Measurements from ENCODE around the gene CEP162.
"Not testable (repeated sequence)": the region's sequence is repeated elsewhere in the genome, so short reads cannot be mapped to it uniquely, and the experiment has no call there.

Gene CEP162

DNA sequence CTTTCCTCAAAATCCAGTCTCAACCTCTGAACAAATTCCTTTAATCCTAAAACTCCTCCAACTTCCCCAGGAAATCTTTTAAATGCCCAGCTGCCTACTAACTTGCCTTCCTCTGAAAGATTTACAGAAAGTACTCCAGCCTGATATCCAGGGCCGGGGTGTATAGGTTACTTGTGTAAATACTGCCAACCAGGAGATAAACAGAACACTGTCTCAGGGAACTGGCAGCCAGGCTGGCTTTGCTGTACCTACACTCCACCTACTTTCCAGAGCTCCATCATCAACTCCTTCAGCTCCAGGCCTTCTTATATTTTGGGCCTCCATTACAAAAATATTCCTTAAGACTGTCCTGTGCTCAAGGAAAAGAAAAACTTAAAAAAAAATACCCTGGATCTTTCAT lies 85.9 kb downstream of the CEP162 start:
- no peak for DNase-seq (ENCODE audit: low spot score)

DNA sequence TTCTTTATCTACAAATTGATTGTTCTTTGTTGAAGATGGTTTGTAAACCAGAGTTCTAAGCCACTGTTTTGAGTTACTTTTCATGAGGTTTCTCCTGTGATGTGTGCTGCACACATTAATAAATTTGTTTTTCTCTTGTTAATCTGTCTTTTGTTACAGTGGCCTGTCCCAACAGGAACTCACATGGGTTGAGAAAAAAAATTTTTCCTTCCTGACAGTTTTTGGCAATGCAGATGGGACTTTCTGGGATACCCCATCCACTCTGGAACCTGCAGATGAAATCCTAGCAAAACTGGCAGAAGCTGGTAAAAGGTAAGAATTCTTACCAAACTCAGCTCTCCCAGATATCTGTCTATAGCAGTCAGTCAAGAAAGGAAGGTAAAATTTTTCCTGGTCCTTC lies 88.1 kb downstream of the CEP162 start:
- DNase-seq (ENCODE audit: low spot score) = no peak

DNA sequence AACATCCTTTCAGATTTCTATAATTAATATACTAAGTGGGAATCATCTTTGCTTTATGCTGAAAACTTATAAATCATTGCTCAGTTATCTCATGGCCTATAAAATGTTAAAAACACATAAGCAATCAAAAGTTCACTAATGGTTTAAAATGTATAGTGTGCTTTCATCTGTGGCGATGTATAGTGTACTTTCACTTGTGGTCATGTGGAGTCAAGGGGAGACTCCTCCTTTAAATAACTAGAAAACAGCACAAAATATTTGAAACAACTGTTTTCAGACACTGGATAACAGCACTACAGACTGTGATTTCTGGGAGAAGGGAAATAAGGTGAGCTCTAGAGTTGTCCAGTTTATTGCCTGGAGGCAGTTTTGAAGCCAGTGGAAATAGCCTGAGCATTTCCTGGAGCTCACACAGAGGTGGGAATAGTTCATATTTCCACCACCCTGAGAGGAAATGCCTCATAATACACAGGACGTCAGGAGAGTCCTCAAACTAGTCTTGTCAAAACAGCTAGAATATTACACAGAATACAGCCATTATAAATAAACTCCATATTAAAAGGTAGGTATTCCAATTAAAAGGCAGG lies 89.4 kb downstream of the CEP162 start:
- DNase-seq (ENCODE audit: low spot score) = peak; percentile 29

DNA sequence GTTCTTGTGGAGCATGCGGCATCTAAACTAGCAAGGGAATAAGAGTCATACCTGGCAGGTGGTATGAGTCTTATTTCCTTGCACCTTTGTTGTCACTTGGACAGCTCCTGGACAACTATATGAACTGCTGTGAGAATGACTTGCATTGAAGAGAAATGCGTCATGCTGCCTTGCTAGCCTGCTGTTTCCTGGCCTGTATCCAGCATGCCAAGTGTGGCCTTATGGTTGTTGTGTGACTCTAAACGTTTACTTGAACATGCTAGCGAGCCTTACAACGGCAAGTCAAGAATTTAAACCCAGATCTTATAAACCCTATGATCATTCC lies 90.4 kb downstream of the CEP162 start:
- DNase-seq (ENCODE audit: low spot score) = peak; percentile 59

DNA sequence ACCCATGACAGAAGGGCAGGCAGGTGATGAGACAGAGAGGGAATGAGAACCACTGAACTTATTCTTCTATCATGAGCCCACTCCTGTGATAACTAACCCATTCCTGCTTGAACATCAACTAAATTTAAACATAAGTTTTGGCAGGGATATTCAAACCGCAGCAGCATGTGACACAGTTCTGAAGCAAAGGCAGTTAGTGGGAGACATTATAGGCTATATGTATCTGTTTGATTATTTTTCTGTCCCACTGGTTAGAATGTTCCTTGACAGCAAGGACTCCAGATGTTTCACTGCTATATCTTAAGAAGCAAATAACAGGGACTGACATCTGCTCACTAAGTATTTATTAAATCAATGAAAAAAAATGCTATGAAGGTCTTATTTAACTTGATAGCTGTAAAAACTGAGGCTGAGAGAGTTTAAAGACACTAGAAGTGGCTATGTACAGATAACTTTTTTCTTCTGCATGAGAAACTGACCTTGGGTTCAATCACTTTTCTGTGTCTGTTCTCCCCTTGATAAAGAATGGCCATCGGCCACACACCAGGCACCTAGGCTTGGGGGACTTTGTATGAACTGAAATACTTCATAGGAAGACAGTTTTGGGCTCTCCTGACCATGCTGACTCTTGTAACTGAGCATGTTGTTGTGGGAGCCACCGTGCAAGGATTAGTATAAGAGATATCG lies 90.9 kb downstream of the CEP162 start:
- DNase-seq (ENCODE audit: low spot score) = no peak

DNA sequence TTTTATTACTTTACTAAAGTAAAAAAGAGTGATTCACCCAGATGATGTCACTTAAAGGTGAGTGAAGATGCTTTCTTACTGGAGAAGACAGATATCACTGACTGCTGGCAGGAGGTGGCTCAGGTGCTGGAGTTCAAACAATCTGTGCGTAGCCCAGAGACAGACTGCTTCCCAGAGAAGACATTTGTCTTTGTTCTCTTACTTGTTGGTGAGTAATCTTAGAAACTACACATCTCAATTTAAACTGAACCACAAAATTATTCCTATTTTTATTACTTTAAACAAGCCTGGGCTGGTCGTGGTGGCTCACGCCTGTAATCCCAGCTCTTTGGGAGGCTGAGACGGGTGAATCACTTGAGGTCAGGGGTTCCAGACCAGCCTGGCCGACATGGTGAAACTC lies 92.2 kb downstream of the CEP162 start:
- DNase-seq (ENCODE audit: low spot score) = no peak

DNA sequence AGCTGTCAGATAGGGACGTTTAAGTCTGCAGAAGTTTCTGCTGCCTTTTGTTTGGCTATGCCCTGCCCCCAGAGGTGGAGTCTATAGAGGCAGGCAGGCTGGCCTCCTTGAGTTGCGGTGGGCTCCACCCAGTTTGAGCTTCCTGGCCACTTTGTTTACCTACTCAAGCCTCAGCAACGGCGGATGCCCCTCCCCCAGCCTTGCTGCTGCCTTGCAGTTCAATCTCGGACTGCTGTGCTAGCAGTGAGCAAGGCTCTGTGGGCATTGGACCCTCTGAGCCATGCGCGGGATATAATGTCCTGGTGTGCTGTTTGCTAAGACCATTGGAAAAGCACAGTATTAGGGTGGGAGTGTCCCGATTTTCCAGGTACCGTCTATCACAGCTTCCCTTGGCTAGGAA lies 94.1 kb downstream of the CEP162 start:
- DNase-seq (ENCODE audit: low spot score) = not testable (repeated sequence)

DNA sequence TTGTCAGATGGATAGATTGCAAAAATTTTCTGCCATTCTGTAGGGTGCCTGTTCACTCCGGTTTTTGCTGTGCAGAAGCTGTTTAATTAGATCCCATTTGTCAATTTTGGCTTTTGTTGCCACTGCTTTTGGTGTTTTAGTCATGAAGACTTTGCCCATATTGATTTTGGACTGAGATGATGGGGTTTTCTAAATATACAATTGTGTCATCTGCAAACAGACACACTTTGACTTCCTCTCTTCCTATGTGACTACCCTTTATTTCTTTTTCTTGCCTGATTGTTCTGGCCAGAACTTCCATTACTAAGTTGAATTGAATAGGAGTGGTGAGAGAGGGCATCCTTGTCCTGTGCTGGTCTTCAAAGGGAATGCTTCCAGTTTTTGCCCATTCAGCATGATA lies 97.9 kb downstream of the CEP162 start:
- DNase-seq (ENCODE audit: low spot score) = not testable (repeated sequence)

DNA sequence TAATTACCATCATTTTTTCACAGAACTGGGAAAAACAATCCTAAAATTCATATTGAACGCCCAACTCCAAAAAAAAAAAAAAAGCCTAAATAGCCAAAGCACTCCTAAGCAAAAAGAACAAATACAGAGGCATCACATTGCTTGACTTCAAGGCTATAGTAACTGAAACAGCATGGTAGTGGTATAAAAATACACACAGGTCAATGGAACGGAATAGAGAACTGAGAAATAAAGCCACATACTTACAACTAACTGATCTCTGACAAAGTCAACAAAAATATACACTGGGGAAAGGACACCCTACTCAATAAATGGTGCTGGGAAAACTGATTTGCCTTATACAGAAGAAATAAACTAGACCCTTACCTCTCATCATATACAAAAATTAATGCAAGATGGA lies 104.3 kb downstream of the CEP162 start:
- no peak for DNase-seq (ENCODE audit: low spot score)

DNA sequence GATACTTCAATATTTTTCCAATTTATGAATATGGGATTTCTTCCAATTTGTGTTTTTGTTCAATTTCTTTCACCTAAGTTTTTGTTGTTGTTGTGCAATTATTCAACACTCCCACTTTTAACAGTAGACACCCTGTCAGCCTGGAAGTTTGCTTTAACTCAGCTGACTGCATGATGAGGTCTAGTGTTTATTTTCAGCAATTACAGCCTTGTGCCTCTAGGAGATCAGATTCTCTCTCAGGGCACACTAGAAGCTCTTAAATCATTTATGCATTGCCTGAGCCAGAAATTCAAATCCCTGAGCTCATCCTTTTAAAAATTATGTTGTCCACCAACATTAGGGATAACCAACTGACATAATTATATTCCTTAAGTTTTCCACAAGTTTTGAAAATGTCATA lies 108.2 kb downstream of the CEP162 start:
- DNase-seq (ENCODE audit: low spot score) = no peak

DNA sequence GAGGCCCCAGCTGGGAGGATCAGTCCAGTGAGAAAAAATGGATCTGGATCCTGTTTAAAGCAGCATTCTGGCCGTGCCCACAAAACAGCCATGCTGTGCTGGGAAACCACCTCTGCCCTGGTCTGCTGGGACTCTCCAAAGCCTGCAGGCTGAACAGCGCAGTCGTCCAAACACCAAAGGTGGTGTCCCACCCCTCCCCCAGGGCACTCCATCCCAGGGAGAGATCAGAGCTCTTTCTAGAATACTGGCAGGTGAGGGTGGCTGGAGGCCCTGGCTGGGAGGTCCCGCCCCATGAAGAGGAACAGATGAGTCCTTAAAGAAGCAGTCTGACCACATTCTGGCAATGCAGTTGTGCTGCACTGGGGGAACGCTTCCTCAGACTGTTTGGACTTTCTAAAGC lies 109.3 kb downstream of the CEP162 start:
- DNase-seq (ENCODE audit: low spot score) = no peak

DNA sequence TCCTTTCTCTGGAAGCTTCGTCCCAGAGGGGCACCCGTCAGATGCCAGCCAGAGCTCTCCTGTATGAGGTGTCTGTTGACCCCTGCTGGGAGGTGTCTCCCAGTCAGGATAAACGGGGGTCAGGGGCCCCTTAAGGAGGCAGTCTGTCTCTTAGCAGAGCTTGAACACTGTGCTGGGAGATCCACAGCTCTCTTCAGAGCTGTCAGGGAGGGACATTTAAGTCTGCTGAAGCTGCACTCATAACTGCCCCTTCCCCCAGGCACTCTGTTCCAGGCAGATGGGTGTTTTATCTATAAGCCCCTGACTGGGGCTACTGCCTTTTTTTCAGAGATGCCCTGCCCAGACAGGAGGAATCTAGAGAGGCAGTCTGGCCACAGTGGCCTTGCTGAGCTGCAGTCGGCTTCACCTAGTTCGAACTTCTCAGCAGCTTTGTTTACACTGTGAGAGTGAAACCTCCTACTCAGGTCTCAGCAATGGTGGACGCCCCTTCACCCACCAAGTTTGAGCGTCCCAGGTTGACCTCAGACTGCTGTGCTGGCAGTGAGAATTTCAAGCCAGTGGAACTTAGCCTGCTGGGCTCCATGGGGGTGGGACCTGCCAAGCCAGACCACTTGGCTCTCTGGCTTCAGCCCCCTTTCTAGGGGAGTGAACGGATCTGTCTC lies 112.4 kb downstream of the CEP162 start:
- DNase-seq (ENCODE audit: low spot score) = not testable (repeated sequence)

DNA sequence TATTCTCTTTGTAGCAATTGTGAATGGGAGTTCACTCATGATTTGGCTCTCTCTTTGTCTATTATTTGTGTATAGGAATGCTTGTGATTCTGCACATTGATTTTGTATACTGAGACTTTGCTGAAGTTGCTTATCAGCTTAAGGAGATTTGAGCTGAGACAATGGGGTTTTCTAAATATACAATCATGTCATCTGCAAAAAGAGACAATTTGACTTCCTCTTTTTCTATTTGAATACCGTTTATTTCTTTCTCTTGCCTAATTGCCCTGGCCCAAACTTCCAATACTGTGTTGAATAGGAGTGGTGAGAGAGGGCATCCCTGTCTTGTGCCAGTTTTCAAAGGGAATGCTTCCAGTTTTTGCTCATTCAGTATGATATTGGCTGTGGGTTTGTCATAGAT lies 116.1 kb downstream of the CEP162 start:
- DNase-seq (ENCODE audit: low spot score) = not testable (repeated sequence)

DNA sequence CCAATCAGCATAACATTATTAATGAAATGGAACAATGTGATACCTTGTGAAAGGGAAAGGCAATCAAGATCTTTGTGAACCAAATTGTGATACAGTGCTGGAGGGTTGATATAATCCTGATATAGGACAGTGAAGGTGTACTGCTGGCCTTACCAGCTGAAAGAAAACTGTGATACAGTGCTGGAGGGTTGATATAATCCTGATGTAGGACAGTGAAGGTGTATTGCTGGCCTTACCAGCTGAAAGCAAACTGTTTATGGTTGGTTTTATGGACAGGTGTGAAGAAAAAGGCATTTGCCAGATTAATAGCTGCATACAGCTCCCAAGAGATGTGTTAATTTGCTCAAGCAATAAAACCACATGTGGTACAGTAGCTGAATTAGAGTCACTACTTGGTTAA lies 119.9 kb downstream of the CEP162 start:
- no peak for DNase-seq (ENCODE audit: low spot score)

DNA sequence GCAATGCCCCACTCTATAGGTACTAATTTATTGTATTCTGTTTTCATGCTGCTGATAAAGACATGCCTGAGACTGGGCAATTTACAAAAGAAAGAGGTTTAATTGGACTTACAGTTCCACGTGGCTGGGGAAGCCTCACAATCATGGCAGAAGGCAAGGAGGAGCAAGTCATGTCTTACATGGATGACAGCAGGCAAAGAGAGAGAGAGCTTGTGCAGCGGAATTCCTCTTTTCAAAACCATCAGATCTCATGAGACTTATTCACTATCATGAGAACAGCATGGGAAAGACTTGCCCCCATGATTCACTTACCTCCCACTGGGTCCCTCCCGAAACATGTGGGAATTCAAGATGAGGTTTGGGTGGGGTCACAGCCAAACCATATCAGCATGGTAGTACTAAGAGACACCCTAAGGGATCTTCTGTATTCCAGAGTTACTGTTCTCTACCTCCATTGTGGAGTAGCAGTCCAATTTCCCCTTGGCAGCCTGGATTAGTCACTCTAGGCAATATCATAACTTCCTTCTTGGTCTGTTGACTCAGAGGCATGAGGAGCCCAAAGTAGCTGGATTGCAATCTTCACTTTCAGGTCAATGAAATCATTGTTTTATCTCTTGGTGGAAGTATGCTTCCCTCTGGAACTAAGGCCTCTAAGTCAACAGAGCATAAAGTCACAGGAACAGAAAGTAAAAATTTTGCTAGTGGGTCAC lies 122.1 kb downstream of the CEP162 start:
- not testable (repeated sequence) for DNase-seq (ENCODE audit: low spot score)

DNA sequence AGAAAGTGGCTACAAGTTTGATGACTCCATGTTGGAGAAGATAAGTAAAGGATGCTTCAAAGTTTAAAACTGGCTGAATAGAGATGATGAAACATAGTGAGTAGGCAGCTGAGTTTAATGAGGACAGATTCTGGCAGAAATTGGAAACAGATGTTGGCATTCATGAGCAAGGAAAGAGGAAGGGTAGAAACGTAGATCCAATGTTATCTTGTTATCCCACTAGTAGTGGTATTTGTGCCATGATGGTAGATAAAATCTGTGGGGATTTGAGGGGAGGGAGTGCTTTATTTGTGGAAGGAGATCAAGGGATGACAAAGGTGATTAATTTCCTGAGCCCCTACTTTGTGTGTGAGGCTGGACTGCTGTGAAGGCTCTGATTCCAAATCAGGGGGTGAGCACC lies 124.4 kb downstream of the CEP162 start:
- no peak for DNase-seq (ENCODE audit: low spot score)

DNA sequence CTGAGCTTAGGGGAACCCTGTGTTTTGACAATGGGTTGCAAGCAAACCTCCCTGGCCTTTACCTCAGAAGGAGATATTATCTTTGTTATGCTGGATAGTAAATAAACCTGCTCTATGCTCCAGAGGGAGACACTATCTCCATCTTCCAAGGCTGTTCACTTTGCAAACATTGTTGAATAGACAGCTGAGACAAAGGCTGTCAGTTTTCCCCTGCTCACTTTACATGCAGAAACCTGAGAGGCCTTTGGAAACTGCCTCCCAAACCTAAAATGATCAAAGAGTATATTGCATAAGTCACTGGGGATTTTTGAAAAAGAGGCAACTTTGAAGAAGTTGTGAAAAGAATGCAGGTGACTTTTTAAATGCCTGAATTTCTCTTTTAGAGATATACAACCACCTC lies 132.3 kb downstream of the CEP162 start:
- no peak for DNase-seq (ENCODE audit: low spot score)

DNA sequence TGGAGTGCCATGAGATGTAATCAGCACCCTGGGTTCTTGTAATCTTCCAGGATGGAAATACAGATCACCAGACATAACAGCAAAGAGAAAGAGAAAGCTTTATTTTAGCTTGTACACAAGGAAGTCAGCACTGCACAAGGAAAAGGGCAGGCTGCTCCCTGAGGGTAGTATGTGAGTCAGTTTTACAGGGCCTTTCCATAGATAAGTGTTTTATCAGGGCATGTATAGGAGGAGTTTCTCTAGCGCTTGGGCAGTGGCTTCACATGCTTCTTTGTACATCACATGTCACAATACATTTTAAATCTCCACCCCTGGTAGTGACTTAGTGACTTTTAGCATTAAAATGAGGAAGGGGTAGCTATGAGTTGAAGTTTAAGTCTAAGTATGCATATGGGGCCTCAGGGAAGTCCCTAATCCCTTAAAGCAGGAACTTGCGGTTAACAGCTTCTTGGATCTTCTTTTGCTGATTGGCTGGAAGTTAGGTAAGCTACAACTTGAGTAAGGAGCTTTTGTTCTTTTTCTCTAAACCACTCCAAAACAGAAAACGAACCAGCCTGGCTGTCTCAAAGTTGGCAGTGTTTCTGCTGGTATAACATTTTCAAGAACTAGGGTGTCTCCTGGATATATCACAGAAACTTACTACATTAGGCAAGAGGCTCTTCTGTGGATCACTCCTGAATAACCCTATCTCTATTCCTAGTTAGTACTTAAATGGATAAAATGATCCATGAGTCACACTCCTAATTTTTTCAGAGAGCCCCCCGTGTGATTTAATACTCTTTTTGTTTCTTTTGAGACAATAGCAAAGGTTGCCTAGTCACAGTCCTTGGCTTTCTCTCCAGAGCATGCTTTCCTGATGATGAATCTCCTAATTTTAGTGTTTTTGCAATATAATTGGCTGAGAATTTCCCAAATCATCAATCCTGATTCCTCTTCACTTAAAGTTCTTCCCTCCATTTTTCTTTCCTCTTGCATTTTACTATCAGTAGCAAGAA lies 133.7 kb downstream of the CEP162 start:
- no peak for DNase-seq (ENCODE audit: low spot score)

DNA sequence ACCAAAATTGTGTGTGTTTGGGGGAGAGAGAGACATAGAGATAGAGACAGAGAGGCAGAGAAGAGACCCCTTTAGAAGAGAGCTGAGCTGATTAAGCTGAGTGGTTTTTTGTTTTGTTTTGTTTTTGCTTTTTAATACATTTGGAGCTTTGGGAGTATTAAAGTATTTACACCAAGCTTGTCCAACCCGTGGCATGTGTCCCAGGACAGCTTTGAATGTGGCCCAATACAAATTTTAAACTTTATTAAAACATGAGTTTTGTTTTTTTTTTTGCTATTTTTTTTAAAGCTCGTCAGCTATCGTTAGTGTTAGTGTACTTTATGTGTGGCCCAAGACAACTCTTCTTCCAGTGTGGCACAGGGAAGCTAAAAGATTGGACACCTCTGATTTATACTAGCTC lies 137.9 kb downstream of the CEP162 start:
- DNase-seq (ENCODE audit: low spot score) = no peak

DNA sequence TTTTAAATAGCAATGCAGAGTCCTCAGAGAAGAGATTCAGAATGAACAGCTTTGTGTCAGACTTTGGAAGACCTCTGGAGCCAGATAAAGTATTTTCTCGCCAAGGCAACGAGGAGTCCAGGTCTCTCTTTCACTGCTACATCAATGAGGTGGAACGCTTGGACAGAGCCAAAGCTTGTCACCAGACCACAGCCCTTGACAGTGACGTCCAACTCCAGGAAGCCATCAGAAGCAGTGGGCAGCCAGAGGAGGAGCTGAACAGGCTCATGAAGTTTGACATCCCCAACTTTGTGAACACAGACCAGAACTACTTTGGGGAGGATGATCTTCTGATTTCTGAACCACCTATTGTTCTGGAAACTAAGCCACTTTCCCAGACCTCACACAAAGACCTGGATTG lies 138.4 kb downstream of the CEP162 start:
- no peak for DNase-seq (ENCODE audit: low spot score)

DNA sequence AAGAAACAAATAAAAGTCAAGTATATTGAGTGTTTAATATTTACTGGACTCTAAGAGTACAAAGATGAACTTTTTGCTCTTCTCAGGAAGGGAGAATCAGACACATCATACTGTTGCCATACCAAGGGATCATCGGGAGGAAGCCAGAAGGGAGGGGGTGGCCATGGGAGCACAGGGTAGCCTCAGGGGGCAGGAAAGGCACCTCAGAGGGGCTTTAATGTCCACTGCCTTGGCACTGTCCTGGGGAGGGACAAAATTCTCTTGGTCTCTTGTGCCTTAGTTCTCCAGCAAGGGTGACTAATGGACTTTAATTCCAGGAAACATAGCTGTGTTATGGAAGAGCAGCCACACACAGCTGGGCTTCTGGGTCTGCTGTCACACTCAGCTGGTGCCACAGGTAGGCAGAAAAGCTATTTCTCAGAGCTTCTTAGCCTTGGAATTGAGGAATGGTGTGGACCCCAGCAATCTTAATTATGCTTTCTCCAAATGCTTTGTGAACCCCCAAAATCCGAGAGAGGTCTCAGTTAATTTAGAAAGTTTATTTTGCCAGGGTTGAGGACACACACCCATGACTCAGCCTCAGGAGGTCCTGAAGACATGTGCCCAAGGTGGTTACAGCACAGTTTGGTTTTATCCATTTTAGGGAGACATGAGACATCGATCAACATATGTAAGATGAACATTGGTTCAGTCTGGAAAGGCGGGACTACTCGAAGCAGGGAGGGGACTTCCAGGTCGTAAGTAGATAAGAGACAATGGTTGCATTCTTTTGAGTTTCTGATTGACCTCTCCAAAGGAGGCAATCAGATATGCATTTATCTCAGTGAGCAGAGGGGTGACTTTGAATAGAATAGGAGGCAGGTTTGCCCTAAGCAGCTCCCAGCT lies 140.7 kb downstream of the CEP162 start:
- DNase-seq (ENCODE audit: low spot score) = no peak
